IMR-90 (cell line): ENCODE measurements around the gene TCEAL5.

ENCODE experiments used
- BHLHE40 ChIP-seq: fragments of 150-350 bp; IDR thresholded peaks from 2 replicates; pipeline ENCODE4 v1.6.1; 2016; ENCODE audit warnings: mild to moderate bottlenecking, low read depth, low read length
- POLR2A ChIP-seq: IDR thresholded peaks from 2 replicates; pipeline ENCODE4 v1.6.1; 2012; ENCODE audit warnings: mild to moderate bottlenecking, low read depth, low read length
- RAD21 ChIP-seq: IDR thresholded peaks from 2 replicates; pipeline ENCODE4 v1.6.1; 2012; ENCODE audit warnings: low read length, improper control_type of control experiment
- SMC3 ChIP-seq: fragments of 150-350 bp; IDR thresholded peaks from 2 replicates; pipeline ENCODE4 v1.6.1; 2016; ENCODE audit warnings: low read depth, mild to moderate bottlenecking, antibody characterized with exemption, low read length, moderate library complexity
- TF ChIP-seq, protein P1 (sequence below): conservative IDR thresholded peaks from 2 replicates; pipeline ENCODE4 v1.5.1; 2012; ENCODE audit warnings: mild to moderate bottlenecking, low read depth, low read length, improper control_type of control experiment
- TF ChIP-seq, protein P2 (sequence below): fragments of 150-350 bp; IDR thresholded peaks from 2 replicates; pipeline ENCODE4 v1.6.1; 2017; ENCODE audit warnings: mild to moderate bottlenecking, antibody characterized with exemption, low read length, low read depth
- TF ChIP-seq, protein P3 (sequence below): fragments of 150-350 bp; IDR thresholded peaks from 2 replicates; pipeline ENCODE4 v1.6.1; 2016; ENCODE audit warnings: low read depth, mild to moderate bottlenecking, low read length, moderate library complexity, borderline replicate concordance

- TF ChIP-seq, protein P1, sequence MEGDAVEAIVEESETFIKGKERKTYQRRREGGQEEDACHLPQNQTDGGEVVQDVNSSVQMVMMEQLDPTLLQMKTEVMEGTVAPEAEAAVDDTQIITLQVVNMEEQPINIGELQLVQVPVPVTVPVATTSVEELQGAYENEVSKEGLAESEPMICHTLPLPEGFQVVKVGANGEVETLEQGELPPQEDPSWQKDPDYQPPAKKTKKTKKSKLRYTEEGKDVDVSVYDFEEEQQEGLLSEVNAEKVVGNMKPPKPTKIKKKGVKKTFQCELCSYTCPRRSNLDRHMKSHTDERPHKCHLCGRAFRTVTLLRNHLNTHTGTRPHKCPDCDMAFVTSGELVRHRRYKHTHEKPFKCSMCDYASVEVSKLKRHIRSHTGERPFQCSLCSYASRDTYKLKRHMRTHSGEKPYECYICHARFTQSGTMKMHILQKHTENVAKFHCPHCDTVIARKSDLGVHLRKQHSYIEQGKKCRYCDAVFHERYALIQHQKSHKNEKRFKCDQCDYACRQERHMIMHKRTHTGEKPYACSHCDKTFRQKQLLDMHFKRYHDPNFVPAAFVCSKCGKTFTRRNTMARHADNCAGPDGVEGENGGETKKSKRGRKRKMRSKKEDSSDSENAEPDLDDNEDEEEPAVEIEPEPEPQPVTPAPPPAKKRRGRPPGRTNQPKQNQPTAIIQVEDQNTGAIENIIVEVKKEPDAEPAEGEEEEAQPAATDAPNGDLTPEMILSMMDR = no peak
- TF ChIP-seq POLR2A = no peak
- TF ChIP-seq, protein P2, sequence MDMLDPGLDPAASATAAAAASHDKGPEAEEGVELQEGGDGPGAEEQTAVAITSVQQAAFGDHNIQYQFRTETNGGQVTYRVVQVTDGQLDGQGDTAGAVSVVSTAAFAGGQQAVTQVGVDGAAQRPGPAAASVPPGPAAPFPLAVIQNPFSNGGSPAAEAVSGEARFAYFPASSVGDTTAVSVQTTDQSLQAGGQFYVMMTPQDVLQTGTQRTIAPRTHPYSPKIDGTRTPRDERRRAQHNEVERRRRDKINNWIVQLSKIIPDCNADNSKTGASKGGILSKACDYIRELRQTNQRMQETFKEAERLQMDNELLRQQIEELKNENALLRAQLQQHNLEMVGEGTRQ = no peak
- TF ChIP-seq RAD21 = no peak
- TF ChIP-seq SMC3 = no peak
- no peak for TF ChIP-seq BHLHE40
- TF ChIP-seq, protein P3, sequence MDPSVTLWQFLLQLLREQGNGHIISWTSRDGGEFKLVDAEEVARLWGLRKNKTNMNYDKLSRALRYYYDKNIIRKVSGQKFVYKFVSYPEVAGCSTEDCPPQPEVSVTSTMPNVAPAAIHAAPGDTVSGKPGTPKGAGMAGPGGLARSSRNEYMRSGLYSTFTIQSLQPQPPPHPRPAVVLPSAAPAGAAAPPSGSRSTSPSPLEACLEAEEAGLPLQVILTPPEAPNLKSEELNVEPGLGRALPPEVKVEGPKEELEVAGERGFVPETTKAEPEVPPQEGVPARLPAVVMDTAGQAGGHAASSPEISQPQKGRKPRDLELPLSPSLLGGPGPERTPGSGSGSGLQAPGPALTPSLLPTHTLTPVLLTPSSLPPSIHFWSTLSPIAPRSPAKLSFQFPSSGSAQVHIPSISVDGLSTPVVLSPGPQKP = no peak
Measured at GRCh38 chrX:103275947-103276567, 493 bp downstream of the TCEAL5 start.
